Measurements from ENCODE around the gene EPHA3.
A peak's percentile ranks its signal among the peaks of the same experiment; 100 is the strongest.

Gene EPHA3

DNA sequence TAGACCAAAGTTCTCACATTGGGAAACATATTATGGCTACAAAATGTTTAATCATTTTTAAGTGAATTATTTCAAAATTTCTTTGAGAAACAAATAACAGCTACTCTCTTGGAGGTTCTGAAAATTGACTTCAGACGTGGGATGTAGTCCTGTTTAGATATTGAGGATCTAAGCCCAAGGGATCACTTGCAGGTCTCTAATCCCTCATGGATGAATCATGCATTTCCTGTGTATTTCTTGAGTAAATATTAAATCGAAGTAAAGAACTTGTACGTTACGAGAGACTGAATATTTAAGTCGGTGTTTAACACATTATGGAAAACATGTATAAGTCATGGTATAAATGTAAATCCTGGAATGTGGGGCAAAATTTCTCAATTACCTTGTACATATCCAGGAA, 119.8 kb downstream of the EPHA3 start:
- no peak for DNase-seq
- TF ChIP-seq POLR2A (IDR thresholded peaks at IDR 0.05; ENCODE audit: low read length) (no peak), GATA1 (IDR thresholded peaks at IDR 0.05; ENCODE audit: low read depth, low read length) (no peak)

DNA sequence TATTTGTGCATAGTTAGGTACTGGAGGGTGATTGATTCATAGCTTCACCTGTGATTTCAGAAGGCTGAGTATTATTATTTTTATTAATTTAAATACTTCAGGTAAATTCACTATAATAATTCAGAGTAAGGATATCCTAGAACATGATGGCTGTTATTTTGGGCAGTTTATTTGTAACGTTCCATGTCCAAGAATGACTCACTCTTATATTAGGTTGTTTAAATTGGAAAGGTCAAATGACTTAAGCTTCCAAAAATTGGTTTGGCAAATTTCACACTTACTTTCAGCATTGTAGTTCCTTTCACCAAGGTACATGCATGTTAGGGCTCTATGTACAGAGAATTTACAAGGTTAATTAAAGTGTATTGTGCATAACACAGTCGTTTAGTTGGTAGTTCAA, 120.2 kb downstream of the EPHA3 start:
- TF ChIP-seq POLR2A (IDR thresholded peaks at IDR 0.05; ENCODE audit: low read length) (no peak), GATA1 (IDR thresholded peaks at IDR 0.05; ENCODE audit: low read depth, low read length) (no peak)
- DNase-seq: no peak

DNA sequence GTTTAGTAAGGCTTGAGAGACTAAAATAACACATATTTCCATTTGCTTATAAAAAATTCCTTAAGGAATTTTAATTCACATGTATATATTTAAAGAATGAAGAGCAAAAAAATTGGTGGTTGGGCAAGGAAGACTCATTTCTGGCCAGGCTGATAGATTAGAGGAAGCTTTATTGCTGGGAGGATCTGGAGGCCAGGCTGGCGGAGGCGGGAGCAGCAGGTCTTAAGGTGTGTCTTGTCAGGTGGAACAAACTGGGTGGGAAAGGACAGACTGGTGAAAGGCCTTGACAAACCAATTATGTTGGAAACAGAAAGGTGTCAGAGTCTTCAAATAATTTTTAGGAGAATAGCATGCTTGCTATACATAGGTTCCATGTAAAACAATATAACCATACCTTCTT, 124.7 kb downstream of the EPHA3 start:
- TF ChIP-seq GATA1 (IDR thresholded peaks at IDR 0.05; ENCODE audit: low read depth, low read length) (no peak), POLR2A (IDR thresholded peaks at IDR 0.05; ENCODE audit: low read length) (no peak)

DNA sequence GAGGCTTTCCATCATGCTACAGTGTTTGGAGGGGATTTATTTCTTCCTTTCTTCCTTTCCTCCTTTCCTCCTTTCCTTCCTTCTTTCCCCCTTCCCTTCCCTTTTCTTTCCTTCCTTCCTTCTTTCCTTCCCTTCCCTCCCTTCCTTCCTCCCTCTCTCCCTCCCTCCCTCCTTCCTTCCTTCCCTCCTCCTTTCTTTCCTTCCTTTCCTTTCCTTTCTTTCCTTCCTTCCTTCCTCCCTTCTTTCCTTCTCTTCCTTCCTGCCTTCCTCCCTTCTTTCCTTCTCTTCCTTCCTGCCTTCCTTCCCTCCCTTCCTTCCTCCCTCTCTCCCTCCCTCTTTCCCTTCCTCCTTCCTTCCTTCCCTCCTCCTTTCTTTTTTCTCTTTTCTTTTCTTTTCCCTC, 127.2 kb downstream of the EPHA3 start:
- TF ChIP-seq POLR2A (IDR thresholded peaks at IDR 0.05; ENCODE audit: low read length) (no peak), GATA1 (IDR thresholded peaks at IDR 0.05; ENCODE audit: low read depth, low read length) (no peak)
- no peak for DNase-seq

More for the DNA sequence above, 124.7 kb downstream of the EPHA3 start:
- DNase-seq: no peak

DNA sequence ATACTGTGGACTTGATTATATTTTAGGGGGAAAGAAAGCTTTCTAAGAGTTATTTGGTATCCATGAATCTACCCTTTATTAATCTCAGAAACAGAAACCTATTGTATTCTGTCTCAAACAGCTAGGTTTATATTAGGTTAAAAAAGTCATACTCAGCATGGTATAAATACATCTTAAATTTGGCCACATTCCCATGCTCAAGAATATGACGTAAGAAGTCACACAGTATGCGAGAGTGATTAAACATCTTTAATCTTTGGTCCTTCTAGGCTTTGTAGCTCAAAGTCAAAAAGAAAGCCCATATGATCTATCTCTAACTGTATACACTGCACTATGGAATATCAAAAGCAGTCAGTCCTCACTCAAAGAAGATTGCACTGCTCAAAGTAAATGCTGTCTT, 131.4 kb downstream of the EPHA3 start:
- DNase-seq: no peak
- TF ChIP-seq GATA1 (IDR thresholded peaks at IDR 0.05; ENCODE audit: low read depth, low read length): no peak
- no peak for TF ChIP-seq POLR2A (IDR thresholded peaks at IDR 0.05; ENCODE audit: low read length)

DNA sequence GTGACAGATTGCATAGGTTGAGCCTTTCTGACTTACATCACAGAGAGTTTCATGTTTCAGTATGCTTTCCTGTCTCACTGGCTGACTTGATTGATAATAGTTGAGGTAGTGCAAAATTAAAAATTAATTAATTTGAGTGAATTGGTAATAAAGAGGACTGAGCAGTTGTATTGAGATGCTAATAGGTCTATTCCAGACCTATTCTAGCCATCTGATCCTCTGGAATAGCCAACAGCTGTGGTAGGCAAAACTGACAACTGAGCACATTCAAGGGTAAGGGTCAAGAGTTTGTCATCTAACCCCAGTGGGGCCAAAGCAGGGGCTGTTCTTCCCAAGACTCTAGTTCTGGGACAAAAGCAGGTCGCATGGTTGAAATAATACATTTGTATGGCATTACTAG, 132.4 kb downstream of the EPHA3 start:
- TF ChIP-seq POLR2A (IDR thresholded peaks at IDR 0.05; ENCODE audit: low read length) (no peak), GATA1 (IDR thresholded peaks at IDR 0.05; ENCODE audit: low read depth, low read length) (no peak)

DNA sequence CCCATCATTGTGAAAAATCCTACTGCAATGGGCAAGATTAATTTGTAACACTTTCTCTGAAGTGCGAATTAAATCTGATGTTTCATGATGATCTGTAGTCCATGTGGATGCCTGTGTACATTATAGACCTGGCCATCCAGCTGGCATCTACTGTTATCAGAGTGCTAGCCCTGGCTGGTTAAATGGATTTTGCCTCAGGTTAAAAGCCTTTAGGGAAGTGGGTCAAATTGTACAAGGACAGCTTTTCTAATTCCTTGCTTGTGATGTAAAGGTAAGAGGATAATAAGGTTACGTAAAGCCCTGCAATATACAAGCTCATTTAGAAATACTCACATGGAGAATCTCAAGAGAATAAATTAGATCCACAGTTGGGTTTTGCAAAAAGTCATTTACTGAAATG, 138.2 kb downstream of the EPHA3 start:
- DNase-seq: no peak
- no peak for TF ChIP-seq POLR2A (IDR thresholded peaks at IDR 0.05; ENCODE audit: low read length)
- no peak for TF ChIP-seq GATA1 (IDR thresholded peaks at IDR 0.05; ENCODE audit: low read depth, low read length)

More for the DNA sequence above, 132.4 kb downstream of the EPHA3 start:
- DNase-seq: no peak

DNA sequence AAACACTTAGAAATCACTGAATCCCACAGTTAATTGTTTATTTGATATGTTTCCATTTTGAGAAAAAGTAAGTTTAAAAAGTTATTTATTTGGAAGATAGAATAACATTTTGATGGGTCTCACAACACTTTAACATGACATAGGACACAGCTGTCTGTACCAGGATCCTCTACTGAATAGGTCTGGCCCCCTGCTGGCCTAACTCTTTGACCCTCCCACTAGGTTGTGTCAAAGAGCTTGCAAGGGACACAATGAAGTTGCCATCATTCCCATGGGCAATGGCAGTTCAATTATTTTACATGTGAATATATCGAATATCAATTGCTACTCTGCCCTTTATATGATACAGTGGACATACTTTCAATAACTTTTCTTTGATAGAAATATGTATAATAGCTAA, 138.9 kb downstream of the EPHA3 start:
- DNase-seq: peak in 1 of 2 experiments; percentile 1
- TF ChIP-seq GATA1 (IDR thresholded peaks at IDR 0.05; ENCODE audit: low read depth, low read length): no peak
- no peak for TF ChIP-seq POLR2A (IDR thresholded peaks at IDR 0.05; ENCODE audit: low read length)

DNA sequence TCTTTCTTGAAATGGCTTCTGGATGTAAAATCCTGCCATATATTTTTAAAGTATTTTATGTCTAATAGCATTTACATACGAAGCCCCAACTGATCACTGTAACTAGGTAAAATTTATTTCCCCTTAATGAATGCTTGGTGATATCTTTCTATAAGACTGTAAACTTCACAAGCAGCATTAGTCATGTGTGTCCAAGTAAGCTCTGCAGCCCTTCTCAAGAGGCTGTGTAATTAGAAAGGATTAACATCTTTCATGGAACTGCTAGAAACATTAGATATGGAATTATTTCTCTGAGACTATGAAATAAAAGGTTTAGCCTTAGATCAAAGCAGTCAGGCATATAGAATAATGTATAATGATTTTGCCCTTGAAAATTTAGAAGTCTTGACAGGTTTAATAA, 143.3 kb downstream of the EPHA3 start:
- TF ChIP-seq GATA1 (IDR thresholded peaks at IDR 0.05; ENCODE audit: low read depth, low read length) (no peak), POLR2A (IDR thresholded peaks at IDR 0.05; ENCODE audit: low read length) (no peak)
- no peak for DNase-seq

DNA sequence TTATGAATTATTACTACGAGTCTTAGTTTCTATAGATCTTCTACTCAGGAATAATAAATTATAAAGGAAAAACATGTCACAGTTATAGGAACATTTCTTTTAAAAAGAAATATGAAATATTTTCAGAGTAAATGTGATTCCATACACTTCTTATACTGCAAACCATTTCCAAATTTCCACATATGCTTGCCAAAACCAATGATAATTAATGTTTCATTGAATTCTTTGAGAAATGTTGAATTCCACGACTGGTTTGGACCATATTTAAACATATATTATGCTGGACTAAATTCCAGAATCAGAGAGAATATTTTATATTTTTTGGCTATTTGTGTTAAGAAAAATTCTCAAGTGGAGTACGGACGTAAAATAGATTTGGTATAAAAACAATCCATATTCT, 144.6 kb downstream of the EPHA3 start:
- no peak for DNase-seq
- TF ChIP-seq GATA1 (IDR thresholded peaks at IDR 0.05; ENCODE audit: low read depth, low read length) (no peak), POLR2A (IDR thresholded peaks at IDR 0.05; ENCODE audit: low read length) (no peak)

DNA sequence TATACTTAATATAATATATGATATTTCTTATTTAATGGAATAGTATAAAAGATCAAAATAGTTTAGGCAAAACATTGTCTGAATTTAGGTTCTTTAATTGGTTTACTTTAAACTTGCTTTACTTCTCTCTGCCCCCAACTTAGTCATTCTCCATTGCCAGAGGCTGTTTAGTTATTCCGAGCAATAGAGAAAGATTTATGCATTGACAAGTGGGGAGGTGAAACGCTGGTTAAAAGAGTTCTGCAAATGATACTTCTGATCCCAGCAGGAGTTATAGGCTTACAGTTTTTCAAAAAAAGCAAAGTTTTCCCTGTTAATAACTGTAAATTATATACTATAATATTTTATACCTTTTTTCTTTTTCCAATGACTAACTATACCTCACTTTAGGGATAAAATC, 145.4 kb downstream of the EPHA3 start:
- TF ChIP-seq POLR2A (IDR thresholded peaks at IDR 0.05; ENCODE audit: low read length): no peak
- DNase-seq: no peak

DNA sequence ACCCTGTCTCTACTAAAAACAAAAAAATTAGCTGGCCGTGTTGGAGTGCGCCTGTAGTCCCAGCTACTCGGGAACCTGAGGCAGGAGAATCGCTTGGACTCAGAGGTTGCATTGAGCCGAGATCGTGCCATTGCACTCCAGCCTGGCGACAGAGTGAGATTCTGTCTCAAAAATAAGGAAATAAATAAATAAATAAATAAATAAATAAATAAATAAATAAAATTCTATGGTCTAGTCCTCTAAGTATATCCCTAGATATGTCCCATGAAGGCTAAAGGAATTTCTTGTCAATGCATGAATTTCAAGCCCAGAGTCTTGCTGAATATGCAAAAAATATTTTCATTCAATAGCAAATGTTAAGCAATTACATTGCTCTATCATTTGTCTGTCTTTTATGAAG, 149.0 kb downstream of the EPHA3 start:
- DNase-seq: no peak
- TF ChIP-seq POLR2A (IDR thresholded peaks at IDR 0.05; ENCODE audit: low read length) (no peak), GATA1 (IDR thresholded peaks at IDR 0.05; ENCODE audit: low read depth, low read length) (no peak)

DNA sequence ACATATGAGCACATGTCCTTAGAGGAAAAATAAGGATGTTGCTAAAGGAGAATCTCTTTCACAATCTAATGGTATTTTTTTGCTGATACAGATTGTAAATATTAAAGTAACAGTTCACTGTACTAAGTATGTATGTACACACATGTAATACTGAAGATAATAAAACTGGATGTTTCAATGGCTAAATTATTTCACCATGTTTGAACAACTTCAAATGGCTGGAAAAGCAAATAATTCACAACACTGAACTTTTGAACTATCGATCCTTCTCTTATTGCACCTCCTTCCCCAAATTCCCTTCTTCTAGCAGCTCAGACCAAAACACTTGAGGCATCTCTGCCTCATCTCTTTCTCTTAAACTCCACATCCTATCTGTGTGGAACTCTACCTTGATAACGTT, 149.5 kb downstream of the EPHA3 start:
- TF ChIP-seq GATA1 (IDR thresholded peaks at IDR 0.05; ENCODE audit: low read depth, low read length) (no peak), POLR2A (IDR thresholded peaks at IDR 0.05; ENCODE audit: low read length) (no peak)
- DNase-seq: no peak

DNA sequence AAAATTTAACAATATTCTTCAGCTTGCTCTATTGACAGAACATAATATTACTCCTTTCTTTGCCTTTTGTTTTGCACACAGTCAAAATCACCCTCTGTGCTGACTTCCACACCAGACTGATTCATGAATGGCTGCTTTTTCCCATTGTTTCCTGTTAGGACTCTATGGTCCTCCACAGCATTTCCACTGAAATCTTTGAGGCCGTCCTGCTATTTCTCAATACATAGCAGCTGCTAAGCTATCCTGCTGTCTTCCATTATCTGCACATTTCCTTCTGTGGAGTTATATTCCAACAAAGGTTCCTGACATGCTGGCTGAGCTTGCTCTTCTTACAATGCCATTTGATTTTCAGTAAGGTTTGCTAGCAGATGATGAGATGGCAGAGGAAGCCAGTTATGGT, 153.3 kb downstream of the EPHA3 start:
- no peak for DNase-seq
- TF ChIP-seq POLR2A (IDR thresholded peaks at IDR 0.05; ENCODE audit: low read length) (no peak), GATA1 (IDR thresholded peaks at IDR 0.05; ENCODE audit: low read depth, low read length) (no peak)

DNA sequence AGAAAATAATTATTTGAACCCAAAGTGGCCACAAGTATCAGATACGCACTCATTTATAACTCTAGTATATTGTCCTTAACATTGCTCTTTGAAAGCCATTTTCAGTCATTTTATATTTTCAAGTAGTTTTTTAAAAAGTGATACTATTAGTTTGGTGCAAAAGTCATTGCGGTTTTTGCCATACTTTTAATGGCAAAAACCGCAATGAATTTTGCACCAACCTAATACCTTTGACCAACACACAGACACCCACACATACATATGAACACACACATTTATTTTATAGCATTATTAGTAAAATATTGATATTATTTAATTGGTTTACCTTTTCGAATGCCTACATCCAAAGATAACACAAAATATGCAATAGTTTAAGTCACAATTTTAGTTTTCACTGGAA, 154.3 kb downstream of the EPHA3 start:
- no peak for DNase-seq
- TF ChIP-seq POLR2A (IDR thresholded peaks at IDR 0.05; ENCODE audit: low read length) (no peak), GATA1 (IDR thresholded peaks at IDR 0.05; ENCODE audit: low read depth, low read length) (no peak)

DNA sequence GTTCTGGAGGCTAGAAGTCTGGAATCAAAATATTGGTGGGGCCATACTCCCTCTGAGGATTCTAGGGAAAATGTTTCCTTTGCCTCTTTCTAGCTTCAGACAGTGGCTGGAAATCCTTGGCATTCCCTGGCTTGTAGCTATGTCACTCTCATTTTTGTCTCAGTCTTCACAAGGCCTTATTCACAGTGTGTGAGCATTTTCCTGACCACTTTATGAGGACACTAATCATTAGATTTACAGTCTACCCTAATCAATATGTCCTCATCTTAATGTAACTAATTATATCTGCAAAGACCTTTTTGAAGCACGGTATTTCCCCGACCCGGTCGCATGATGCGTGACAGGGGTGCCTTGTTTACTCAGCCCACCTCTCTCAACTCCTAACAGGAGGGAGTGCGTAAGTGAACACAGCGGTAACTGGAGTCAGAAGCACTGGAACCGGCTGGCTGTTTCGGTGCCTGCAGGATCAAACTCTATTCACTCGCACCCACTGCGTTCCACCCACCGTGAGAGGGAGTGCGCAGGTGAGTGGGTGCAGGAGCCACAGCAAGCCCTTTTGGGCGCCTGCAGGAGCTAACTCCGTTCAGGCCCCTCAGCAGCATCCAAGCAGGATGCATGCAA, 155.0 kb downstream of the EPHA3 start:
- TF ChIP-seq POLR2A (IDR thresholded peaks at IDR 0.05; ENCODE audit: low read length) (no peak), GATA1 (IDR thresholded peaks at IDR 0.05; ENCODE audit: low read depth, low read length) (no peak)
- no peak for DNase-seq

Data from erythroblast (primary cell).